Breast epithelium (tissue), 4 donors: ENCODE results near the gene SELP. TPM values are rescaled to one million over a fixed set of nuclear protein-coding genes. Genes with fewer than 3 reads are reported as not detected.

Source experiments
- DNase-seq, 2 donors: peaks; one replicate each; pipeline ENCODE4 v3.0.0-alpha.2; 2019; ENCODE audit warnings: low spot score in 2 of 2
- H3K27ac ChIP-seq, 2 donors: fragments of 200-600 bp; sonication (generic) in 1 of 2; one replicate each; pipeline ENCODE4 v1.5.1; 2016 to 2019; ENCODE audit warnings: mild to moderate bottlenecking in 1 of 2
- H3K27me3 ChIP-seq, 2 donors: fragments of 200-600 bp; sonication (generic) in 1 of 2; one replicate each; pipeline versions ENCODE4 v1.5.1 to v1.6.0; 2017 to 2019; ENCODE audit warnings: control low read depth in 1 of 2, mild to moderate bottlenecking in 1 of 2
- H3K36me3 ChIP-seq: fragments of 200-600 bp; one replicate; pipeline ENCODE4 v1.5.1; 2019
- H3K4me1 ChIP-seq, 2 donors: fragments of 200-600 bp; sonication (generic); one replicate each; pipeline ENCODE4 v1.5.1; 2016 to 2019; ENCODE audit warnings: control low read depth in 1 of 2
- H3K4me3 ChIP-seq, 3 donors: fragments of 200-600 bp; sonication (generic); 1 replicate in 2 of 3; 2 replicates in 1 of 3; pipeline ENCODE4 v1.5.1; 2016 to 2019; ENCODE audit warnings: mild to moderate bottlenecking in 3 of 3, moderate library complexity in 2 of 3
- H3K9me3 ChIP-seq, 2 donors: fragments of 200-600 bp; sonication (generic) in 1 of 2; one replicate each; pipeline ENCODE4 v1.5.1; 2016 to 2019; ENCODE audit warnings: control low read depth in 1 of 2
- CTCF ChIP-seq, 3 donors: fragments of 450-650 bp; IDR thresholded peaks; one replicate each; pipeline ENCODE4 v1.5.1; 2016 to 2017; ENCODE audit warnings: antibody characterized with exemption in 3 of 3, mild to moderate bottlenecking in 3 of 3, moderate library complexity in 3 of 3
- POLR2A ChIP-seq: fragments of 450-650 bp; IDR thresholded peaks from one replicate; pipeline ENCODE4 v1.6.1; 2016; ENCODE audit warnings: antibody characterized with exemption, mild to moderate bottlenecking, moderate library complexity
- POLR2AphosphoS5 ChIP-seq, 3 donors: sonication (generic); formaldehyde crosslinking; IDR thresholded peaks; one replicate each; pipeline ENCODE4 v1.6.1; 2017; ENCODE audit warnings: antibody characterized with exemption in 3 of 3
- intact Hi-C: fragments of 100-400 bp; cut with DNase I; formaldehyde crosslinking; loops from one replicate; pipeline ENCODE4 v1.15.1; 2023; ENCODE audit warnings: low total_unique reads
- total RNA-seq, 3 donors: library from RNA; depleted of rRNA; stranded (reverse); fragments of >200 nt; gene quantifications; one replicate each; pipeline ENCODE4 v1.1.0, GENCODE V29; 2016

The SELP gene
- total RNA-seq, 3 donors from 2014 or later, result 5.4 to 13.1 (median 10.1) TPM

DNA sequence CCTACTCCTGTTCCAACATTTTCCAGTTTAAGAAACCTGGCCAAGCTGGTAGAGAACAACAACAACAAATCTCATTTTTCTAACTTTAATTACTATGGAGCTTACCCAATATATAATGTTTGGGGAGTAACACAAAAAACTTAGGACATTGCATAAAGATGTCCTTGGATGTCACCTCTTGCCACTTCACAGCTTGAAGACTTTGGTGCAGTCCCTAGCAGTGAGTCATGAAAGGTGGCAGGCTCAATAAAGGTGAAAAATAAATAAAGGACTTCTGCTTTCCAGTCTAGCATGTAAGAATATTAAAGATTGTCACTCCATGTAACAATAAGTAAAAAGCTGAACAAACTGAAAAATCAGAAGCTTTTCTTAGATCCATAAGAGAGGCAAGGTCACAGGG is 17.6 kb upstream of the SELP start:
- TF ChIP-seq POLR2A (no peak), POLR2AphosphoS5 (IDR thresholded peaks at IDR 0.05) (no peak), CTCF (IDR thresholded peaks at IDR 0.05) (no peak)
- Histone ChIP-seq H3K9me3 (no peaks in the 10 kb centered on the region), H3K27ac (no peak overlapping the region), H3K27me3 (no peaks in the 10 kb centered on the region), H3K36me3 (no peaks in the 10 kb centered on the region), H3K4me3 (no peak overlapping the region), H3K4me1 (no peaks in the 10 kb centered on the region)
- no peak for DNase-seq
- intact Hi-C loops, result no loop called here

- intact Hi-C loops, result no loop called here
- TF ChIP-seq POLR2A (no peak), CTCF (IDR thresholded peaks at IDR 0.05) (no peak), POLR2AphosphoS5 (IDR thresholded peaks at IDR 0.05) (no peak)
- no peak overlapping the region for H3K27ac ChIP-seq
Observed at GRCh38 chr1:169644297-169644696, 14.4 kb upstream of the SELP start.

GRCh38 chr1:169634877-169635276 is 5.0 kb upstream of the SELP start:
- H3K4me3 ChIP-seq, result no peak overlapping the region
- H3K27me3 ChIP-seq, result no peaks in the 10 kb centered on the region
- DNase-seq, result no peak
- no peak for TF ChIP-seq POLR2A
- no peak for TF ChIP-seq CTCF (IDR thresholded peaks at IDR 0.05)
- no peak for TF ChIP-seq POLR2AphosphoS5 (IDR thresholded peaks at IDR 0.05)
- intact Hi-C loops, result no loop called here
- H3K9me3 ChIP-seq, result peaks cover 19 to 34% of the 10 kb centered on the region in 2 donors
- no peaks in the 10 kb centered on the region for H3K36me3 ChIP-seq
- no peaks in the 10 kb centered on the region for H3K4me1 ChIP-seq
- H3K27ac ChIP-seq, result no peak overlapping the region

More at GRCh38 chr1:169644297-169644696, 14.4 kb upstream of the SELP start:
- Histone ChIP-seq H3K9me3 (no peaks in the 10 kb centered on the region), H3K4me1 (no peaks in the 10 kb centered on the region), H3K36me3 (no peaks in the 10 kb centered on the region), H3K27me3 (no peaks in the 10 kb centered on the region), H3K4me3 (no peak overlapping the region)
- no peak for DNase-seq

GRCh38 chr1:169634145-169634544 is 4.2 kb upstream of the SELP start:
- no peaks in the 10 kb centered on the region for H3K36me3 ChIP-seq
- H3K9me3 ChIP-seq, result peaks cover 19 to 34% of the 10 kb centered on the region in 2 donors
- no peak for TF ChIP-seq CTCF (IDR thresholded peaks at IDR 0.05)
- TF ChIP-seq POLR2AphosphoS5 (IDR thresholded peaks at IDR 0.05), result no peak
- TF ChIP-seq POLR2A, result no peak
- intact Hi-C loops, result no loop called here
- no peaks in the 10 kb centered on the region for H3K4me1 ChIP-seq
- DNase-seq, result no peak
- H3K27me3 ChIP-seq, result no peaks in the 10 kb centered on the region
- no peak overlapping the region for H3K4me3 ChIP-seq
- no peak overlapping the region for H3K27ac ChIP-seq

DNA sequence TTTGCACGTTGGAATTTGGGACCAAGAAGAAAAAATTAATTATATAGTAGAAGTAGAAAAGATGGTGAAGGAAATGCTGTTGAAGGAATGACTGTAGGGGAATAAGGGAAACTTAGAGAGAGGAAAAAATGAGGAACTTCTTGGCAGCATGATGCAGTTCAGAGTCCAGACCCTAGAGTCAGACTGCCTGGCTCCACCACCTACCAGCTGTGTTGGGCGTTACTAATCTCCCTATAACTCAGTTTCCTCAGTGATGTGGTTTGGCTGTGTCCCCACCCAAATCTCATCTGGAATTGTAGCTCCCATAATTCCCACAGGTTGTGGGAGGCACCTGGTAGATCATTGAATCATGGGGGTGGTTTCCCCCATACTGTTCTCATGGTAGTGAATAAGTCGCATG is 1.3 kb upstream of the SELP start:
- intact Hi-C loops, result no loop called here
- H3K4me1 ChIP-seq, result no peaks in the 10 kb centered on the region
- H3K9me3 ChIP-seq, result peaks cover 19 to 29% of the 10 kb centered on the region in 2 donors
- H3K27ac ChIP-seq, result no peak overlapping the region
- H3K36me3 ChIP-seq, result no peaks in the 10 kb centered on the region
- no peaks in the 10 kb centered on the region for H3K27me3 ChIP-seq
- TF ChIP-seq CTCF (IDR thresholded peaks at IDR 0.05), result no peak
- no peak overlapping the region for H3K4me3 ChIP-seq
- DNase-seq, result no peak
